HUDEP-2 (cell line): Measurements from ENCODE around the gene TBCD.

Experiments
- DNase-seq, 76 experiments: peaks; one replicate each; lab custom pipeline; 2025; ENCODE audit not compliant: unreplicated experiment in 76 of 76; lab: John Stamatoyannopoulos, UW

The TBCD gene

GRCh38 chr17:82787081-82787848 is 35.4 kb downstream of the TBCD start:
- DNase-seq: no peak

- DNase-seq: no peak
Measured at GRCh38 chr17:82788206-82789001, 36.5 kb downstream of the TBCD start.

GRCh38 chr17:82789051-82789592 is 37.3 kb downstream of the TBCD start:
- DNase-seq: no peak

- no peak for DNase-seq
Measured at GRCh38 chr17:82789806-82790205, 37.9 kb downstream of the TBCD start.

GRCh38 chr17:82790391-82790790 is 38.5 kb downstream of the TBCD start:
- DNase-seq: no peak

- DNase-seq: no peak
Measured at GRCh38 chr17:82791532-82791931, 39.7 kb downstream of the TBCD start.

GRCh38 chr17:82793974-82794630 is 42.2 kb downstream of the TBCD start:
- DNase-seq: no peak

- DNase-seq: no peak
Measured at GRCh38 chr17:82794781-82795482, 43.1 kb downstream of the TBCD start.

- DNase-seq: no peak
Measured at GRCh38 chr17:82795615-82796014, 43.8 kb downstream of the TBCD start.

GRCh38 chr17:82797061-82797460 is 45.2 kb downstream of the TBCD start:
- no peak for DNase-seq

- no peak for DNase-seq
Measured at GRCh38 chr17:82798752-82799151, 46.9 kb downstream of the TBCD start.

GRCh38 chr17:82799591-82799990 is 47.7 kb downstream of the TBCD start:
- DNase-seq: no peak

- DNase-seq: no peak
Measured at GRCh38 chr17:82800885-82801284, 49.0 kb downstream of the TBCD start.

GRCh38 chr17:82801377-82801970 is 49.6 kb downstream of the TBCD start:
- DNase-seq: no peak

- no peak for DNase-seq
Measured at GRCh38 chr17:82802075-82802780, 50.4 kb downstream of the TBCD start.

GRCh38 chr17:82803185-82803584 is 51.3 kb downstream of the TBCD start:
- DNase-seq: no peak

- no peak for DNase-seq
Measured at GRCh38 chr17:82803606-82804005, 51.7 kb downstream of the TBCD start.

- DNase-seq: no peak
Measured at GRCh38 chr17:82804442-82805191, 52.8 kb downstream of the TBCD start.

GRCh38 chr17:82805254-82805653 is 53.4 kb downstream of the TBCD start:
- DNase-seq: no peak
